ENCODE measurements around the gene UBE2L5.
"Not testable (repeated sequence)": the region's sequence is repeated elsewhere in the genome, so short reads cannot be mapped to it uniquely, and the experiment has no call there.

UBE2L5 gene

DNA sequence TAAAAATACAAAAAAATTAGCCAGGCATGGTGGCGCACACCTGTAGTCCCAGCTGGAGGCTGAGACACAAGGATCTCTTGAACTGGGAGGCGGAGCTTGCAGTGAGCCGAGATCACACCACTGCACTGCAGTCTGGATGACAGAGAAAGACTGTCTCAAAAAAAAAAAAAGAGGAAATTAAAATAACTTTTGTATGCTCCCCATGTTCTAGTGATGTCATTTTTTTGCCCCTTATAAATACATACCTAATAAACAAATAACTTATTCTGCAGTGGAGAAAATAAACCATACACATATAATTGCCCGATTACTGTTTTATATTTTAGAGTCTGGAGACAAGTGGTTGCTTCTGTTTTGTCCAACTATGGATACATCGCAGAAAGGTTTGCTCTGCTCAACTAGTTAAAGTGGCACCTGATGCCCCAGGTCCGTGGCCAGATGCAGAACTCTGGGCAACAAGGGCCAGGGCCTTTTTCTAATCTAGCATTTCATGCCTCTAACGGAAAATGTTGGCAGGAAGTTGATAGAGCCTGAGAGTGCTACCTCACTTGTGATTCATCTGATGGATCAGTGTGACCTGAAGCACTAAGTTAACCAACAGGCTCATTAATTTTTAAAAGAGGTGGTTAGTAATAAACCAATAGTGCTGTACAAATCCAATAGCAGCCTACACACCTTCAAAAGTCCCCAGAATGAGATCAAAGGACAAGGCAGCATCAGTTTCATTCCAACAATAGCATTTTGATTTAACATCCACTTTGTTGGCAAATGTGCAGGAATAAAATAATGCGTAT, 18.8 kb downstream of the UBE2L5 start:
- no peak for DNase-seq

DNA sequence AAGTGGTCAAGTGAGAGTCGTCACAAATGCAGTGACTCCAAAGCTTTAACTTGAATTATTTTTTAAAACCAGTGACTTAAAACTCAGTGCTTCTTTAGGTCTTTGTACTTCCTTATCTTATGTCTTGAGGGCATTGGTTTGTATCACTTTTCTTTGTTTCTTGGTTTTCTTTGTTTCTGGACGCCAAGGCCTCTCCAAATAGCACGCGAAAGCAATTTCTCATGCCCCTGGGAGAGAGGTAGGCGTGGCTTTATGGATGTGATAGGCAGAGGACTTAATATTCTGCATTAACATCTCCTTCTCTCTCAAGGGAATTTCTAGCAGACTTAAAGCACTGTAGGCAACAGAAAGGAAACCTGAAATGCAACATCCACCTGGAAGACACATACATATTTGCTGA, 20.6 kb downstream of the UBE2L5 start:
- DNase-seq, result no peak

DNA sequence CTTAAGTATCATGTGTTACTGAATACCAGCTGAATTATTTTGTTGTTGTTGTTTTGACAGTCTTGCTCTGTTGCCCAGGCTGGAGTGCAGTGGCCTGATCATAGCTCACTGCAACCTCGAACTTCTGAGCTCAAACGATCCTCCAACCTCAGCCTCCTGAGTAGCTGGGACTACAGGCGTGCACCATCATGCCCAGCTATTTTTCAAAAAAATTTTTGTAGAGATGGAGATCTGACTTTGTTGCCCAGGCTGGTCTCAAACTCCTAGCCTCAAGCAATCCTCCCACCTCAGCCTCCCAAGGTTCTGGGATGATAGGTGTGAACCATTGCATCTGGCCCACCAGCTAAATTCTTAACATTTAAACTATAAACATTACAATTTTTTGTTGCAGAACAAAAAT, 21.2 kb downstream of the UBE2L5 start:
- not testable (repeated sequence) for DNase-seq

DNA sequence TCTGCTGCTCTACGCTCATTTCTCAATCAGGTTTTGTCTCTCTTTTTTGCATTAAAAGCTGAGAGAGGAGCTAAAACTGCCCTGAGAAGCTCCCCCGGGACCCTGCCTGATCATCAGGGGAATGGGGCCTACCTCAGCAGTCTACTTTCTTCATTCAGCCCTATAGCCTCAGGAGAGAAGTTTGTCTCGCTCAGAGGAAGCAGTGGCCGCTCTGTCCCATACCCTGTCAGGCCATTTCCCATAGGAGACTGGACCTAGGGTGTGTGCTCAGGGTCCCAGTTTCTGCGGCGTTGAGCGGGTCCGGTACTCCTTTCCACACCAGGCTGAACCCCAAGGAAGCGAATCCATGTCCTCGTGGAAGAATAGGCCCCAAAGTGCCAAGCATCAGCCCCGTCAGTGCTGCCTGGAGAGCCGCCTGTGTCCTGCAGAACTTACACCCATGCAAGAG, 21.7 kb downstream of the UBE2L5 start:
- no peak for DNase-seq

DNA sequence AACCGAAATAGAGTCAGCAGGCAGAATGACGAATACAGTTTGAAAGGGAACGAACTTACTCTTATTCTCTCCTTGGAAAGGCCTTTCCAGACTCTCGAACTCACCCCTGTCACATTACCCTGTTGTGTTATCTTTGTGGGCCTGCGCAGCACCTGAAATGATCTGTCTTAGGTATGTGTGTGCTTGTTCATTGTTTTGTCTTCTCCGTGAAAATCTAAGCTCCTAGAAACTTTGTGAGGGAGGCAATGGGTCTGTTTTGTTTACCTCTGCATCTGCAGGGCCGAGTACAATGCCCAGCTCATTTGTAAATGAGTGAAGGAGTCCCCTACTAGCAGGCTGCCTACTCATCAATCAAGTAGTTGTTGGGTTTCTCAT, 23.8 kb downstream of the UBE2L5 start:
- DNase-seq, result no peak

DNA sequence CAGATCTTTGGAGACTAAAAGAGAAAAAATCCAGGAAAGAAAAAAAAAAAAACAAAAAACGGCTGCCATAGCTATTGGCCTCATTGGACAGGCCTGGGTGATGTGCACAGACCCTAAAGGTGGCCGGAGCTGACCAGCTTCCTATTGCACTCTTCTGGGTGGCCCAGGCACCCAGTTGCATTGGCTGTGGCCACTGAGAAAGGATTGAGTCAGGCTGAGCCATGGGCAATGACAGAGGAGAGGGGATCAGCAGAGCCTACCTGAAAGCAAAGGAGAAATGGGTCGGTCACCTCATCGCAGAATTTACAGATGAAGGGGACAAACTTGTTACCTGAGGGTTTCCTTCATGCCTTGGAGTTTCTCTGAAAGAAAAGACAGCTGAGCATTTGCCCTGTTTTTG, 26.1 kb downstream of the UBE2L5 start:
- no peak for DNase-seq

DNA sequence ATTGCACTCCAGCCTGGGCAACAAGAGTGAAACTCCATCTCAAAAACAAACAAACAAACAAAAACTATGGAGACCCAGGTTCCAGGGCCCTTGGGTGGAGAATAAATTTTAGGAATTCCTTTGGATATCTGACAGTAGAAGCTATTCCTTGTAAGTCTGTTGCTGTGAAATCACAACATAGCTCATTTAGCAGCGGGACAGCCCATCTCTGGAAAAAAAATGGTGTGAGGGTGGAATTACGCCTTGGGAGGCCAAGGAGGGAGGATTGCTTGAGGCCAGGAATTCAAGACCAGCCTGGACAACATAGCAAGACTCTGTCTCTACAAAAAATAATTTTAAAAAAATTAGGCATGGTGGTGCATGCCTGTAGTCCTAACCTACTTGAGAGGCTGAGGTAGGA, 27.8 kb downstream of the UBE2L5 start:
- no peak for DNase-seq

DNA sequence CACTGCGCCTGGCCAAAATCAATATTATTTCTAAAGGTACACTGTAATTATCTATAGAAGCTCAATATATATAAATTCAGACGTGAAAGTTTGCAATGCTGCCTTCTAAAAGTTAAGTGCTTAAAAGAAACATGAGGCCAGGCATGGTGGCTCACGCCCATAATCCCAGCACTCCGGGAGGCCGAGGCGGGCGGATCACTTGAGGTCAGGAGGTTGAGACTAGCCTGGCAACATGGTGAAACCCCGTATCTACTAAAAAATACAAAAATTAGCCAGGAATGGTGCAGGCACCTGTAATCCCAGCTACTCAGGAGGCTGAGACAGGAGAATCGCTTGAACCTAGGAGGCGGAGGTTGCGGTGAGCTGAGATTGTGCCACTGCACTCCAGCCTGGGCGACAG, 29.2 kb downstream of the UBE2L5 start:
- not testable (repeated sequence) for DNase-seq

DNA sequence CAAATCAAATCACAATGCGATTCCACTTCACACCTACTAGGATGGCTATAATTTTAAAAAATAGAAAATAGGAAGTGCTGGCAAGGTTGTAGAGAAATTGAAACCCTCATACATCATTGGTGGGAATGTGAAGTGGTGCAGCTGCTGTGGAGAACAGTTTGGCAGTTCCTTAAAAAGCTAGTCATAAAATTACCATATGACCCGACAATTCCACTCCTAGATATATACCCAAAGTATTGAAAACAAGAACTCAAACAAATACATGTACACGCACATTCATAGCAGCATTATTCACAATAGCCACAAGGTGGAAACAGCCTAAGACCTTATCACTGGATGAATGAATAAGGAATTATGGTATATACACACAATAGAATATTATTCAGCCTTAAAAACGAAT, 31.4 kb downstream of the UBE2L5 start:
- DNase-seq, result no peak

DNA sequence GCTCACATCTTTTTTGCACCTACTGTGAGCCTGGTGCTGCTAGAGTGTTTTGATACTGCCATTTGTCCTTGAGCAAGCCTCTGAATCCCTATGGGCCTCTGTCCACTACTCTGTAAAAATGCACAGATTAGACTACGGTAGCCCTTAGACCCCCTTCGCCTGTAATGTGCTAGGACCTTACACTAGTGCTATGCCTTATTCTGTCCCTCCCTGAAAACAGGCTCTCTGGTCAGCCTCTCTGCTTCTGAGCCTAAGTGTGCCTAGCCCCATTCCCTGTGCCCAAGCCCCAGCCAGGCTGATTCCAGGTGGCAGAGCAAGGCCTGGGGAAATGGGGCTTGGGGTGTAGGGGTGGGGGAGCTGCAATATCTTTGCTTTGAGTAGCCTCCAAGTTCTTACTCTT, 32.7 kb downstream of the UBE2L5 start:
- DNase-seq, result no peak

DNA sequence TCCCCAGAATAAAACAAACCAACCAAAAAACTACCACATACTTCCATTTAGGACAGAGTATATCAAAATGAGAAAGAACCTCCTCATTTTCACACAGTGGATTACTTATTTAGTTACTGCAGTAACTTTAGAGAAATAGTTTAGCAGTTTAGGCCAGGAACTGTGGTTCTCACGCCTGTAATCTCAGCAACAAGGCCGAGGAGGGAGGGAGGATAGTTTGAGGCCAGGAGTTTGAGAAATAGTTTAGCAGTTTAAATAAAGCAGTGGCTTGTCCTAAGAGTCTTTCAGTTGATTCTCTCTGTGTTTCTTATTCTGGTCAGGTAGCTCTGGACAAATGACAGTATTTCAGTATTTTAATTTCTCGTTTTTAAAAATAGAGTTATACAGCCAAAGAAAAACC, 34.0 kb downstream of the UBE2L5 start:
- no peak for DNase-seq

DNA sequence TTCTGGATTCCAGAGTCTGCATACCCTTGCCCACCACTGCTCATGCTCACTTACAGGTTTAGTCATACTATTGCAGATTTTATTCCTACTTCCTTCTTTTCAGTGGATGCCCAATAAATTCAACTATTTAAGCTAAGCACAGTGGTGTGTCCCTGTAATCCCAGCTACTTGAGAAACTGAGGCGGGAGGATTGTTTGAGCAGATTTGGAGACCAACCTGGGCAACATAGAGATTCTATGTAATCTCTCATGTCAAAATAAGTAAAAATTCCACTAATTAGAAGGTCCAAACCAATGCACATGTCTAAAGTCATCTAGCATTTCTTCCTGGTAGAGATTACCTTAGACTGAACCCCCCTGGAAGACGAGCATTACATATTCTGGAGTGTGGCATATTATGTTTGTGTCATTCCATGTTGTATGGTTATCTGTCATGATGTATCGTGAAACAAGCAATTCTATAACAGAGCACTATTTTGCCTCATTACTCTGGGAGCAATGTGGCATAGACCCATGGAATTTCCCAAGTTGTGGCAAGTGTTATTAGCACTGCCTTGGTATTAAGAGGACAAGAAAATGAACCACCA, 35.1 kb downstream of the UBE2L5 start:
- DNase-seq, result no peak

DNA sequence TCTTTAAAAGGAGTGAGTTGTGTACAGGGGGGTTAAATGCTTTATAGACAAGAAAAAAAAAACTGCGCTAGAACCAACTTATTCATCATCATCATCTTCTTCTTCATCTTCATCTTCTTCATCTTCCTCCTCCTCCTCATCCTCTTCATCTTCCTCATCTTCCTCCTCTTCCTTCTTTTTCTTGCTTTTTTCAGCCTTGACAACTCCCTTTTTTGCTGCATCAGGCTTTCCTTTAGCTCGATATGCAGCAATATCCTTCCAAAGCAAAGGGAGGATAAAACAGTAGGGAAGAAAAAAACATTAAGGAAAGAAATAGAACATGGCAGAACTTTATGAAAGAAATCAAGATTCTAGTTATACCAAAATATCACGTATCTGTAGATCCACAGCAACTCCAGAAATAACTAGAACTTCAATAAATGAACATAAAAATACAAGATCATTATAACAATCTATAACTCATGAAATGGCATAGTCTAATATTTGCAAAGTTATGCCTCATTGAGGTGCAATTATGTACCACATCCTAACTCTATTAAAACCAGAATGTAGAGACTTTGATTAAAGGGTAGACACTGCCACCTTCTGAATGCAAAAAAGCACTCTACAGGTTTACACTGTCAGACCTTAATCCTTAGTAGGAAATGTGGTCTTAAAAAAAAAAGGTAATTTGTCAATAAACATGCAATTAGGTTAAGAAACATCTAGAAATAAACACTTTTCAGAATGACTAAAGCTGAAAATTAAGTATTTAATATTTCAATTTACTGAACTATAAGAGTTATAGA, 39.2 kb downstream of the UBE2L5 start:
- DNase-seq, result peak in 1 of 2 donors; percentile 61

DNA sequence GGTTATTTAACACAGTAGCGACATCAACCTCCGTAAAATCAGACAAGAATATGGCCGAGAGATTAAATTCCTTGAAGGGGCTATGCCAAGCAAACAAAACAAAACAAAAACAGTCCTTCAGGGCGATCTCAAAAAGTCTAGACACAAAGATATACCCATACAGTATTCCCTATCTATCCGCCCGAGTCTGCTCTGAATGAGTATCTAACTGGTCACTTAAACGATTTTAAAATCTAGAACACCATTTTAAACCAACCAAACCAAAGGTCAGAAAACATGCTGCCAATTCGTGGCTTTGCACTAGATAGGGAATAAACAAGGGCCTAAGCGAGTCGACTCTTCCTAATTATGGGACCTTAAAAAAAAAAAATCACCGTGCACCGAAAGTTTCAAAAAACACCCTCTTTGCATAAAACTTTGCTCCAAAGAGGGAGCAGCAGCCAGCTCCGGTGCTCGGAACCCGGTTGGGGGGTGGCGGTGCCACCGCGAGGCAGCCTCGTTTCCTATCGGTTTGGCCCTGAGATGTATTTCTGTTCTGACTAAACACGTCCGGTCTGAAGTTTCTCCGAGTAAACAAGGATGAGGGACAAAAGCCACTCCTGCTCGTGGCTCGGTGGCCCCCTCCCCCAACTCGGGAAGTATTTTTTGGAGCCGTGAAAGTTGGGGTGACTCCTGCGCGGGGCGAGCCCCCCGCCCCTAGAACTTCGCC, 41.6 kb downstream of the UBE2L5 start:
- DNase-seq, result peak; percentile 61 to 68

DNA sequence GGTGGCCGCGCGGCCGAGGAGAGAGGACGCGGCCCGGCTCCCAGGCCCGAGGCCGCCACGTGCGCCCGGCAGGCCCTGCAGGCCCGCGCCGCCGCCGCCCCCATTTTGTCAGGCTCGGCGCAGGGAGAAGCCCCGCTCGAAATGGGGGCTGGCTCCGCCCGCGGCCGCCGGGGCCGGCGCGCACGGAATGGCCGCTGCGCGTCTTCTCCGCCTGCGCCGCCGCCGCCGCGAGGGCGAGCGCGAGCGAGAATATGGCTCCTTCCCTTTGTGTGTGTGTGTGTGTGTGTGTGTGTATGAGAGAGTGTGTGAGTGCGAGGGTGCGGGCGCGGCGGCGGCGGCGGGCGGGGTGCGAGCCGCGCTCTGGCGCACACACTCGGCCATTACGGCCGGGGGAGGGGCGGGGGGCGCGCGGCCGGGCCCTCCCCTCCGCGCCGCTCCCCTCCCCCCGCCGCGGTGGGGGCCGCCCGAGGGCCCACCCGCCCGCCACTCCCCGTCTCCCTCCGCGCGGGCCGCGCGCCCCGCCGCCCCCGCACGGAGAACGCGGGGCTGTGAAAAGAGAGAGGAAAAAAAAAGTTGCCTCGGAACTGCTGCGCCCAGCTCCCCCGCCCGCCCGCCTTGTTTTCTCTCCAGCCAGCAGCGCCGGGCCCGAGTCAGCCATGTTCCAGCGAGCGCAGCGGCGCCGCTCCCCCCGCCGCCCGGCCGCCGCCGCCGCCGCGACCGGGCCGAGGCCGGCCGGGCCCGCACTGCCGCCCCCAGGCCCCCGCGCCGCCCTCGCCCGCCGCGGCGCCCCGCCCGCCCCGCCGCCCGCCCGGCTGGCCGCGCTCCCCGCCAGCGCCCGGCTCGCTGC, 42.4 kb downstream of the UBE2L5 start:
- peak; percentile 76 to 86 for DNase-seq

DNA sequence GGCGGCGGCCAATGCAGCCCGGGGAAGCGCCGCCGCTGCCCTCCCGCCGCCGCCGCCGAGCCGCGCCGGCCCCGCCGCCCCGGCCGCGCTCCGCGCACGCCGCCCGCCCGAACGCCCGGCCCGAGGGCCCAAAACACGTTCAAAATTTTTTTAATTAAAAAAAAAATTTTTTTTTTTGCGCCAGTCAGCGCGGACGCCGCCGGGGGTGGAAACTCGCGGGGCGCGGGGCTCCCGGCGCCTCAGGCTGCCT, 43.0 kb downstream of the UBE2L5 start:
- DNase-seq, result no peak

DNA sequence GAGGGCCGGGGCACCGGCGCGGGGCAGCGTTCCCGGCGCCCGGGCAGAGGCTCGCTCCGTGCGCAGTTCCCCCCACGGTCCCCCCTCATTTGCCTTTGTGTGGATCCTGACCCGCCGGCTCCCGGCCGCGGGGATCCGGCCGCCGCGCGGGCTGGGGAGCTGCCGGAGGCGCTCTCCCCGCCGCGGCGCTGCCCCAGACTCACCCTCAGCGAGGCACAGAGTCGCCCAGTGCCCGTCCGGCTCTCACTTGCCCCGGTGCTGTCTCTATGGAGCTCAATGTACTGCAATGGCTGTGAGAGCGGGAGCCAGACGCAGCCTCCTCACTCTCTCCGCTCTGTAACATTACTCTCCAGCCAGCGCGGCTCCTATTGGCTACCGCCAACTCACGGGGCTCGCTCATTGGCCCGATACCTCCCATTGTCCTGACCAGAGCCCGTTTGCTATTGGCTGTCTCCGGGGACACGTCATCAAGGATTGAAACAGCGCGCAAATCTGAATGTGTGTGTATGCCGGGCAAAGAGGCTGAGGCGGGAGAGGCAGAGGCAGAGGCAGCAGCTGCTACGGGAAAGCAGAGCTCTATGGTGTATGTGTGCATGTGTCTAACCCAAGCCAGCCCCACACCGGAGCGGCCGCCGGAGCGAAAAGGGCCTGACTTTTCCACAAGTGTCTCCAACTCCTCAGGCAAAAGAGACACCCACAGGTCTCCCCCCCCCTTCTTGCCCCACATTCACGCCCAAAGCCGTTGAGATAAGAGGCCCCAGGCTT, 43.5 kb downstream of the UBE2L5 start, which contains the start of gene HMGB1:
Gene HMGB1, minus strand, starts transcription at position 344 of the 765 bp plus-strand sequence. CDS start 2,256 bp downstream, outside the sequence.
- peak; percentile 98 to 99 for DNase-seq

DNA sequence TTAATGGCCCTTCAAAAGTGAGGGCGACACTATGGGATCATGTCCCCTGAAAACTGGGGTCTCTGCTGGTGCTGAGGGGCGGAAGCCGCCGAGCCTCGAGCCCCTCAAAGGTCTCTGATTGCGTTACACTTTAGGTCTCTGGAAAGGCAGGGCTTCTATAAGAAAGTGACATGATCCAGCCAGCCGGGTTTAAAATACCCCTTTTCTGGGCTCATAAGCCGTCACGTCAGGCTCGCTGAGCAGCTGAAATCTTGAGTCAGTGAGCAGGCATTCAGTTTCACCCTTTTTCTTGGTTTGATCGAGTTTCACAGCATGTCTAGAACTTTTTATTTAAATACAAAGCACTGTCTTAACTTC, 44.0 kb downstream of the UBE2L5 start:
- no peak for DNase-seq

DNA sequence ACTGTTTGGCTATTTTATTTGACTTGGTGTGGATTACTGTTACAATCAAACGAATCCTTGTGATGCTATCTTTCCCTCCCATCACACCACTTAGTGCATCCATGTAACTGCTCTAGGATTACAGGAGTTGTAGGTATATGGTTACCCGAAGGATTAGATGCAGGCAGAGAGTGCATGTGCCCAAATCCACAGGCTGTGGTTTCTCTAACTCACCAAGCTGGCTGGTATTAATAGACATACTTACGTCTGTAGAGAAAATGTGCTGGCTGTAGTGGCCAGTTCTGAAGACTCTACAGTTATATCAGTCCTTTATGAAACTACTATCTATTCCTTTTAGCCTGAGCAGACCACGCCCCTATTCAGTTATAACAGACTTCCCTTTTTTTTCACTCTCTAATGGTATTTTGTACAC, 44.6 kb downstream of the UBE2L5 start:
- no peak for DNase-seq

DNA sequence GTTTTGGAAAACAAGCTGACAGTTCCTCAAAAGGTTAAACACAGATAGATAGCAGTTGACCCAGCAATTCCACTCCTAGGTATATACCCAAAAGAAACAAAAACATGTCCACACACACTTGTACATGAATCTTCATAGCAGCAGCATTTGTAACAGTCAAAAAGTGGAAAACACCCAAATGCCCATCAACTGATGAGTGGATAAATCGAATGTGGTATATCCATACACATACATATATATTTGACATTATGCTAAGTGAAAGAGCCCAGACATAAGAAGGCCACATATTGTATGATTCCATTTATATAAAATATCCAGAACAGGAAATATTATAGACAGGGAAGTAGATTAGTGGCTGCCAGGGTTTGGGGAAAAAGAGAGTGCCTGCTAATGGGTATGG, 51.4 kb downstream of the UBE2L5 start:
- DNase-seq, result no peak

DNA sequence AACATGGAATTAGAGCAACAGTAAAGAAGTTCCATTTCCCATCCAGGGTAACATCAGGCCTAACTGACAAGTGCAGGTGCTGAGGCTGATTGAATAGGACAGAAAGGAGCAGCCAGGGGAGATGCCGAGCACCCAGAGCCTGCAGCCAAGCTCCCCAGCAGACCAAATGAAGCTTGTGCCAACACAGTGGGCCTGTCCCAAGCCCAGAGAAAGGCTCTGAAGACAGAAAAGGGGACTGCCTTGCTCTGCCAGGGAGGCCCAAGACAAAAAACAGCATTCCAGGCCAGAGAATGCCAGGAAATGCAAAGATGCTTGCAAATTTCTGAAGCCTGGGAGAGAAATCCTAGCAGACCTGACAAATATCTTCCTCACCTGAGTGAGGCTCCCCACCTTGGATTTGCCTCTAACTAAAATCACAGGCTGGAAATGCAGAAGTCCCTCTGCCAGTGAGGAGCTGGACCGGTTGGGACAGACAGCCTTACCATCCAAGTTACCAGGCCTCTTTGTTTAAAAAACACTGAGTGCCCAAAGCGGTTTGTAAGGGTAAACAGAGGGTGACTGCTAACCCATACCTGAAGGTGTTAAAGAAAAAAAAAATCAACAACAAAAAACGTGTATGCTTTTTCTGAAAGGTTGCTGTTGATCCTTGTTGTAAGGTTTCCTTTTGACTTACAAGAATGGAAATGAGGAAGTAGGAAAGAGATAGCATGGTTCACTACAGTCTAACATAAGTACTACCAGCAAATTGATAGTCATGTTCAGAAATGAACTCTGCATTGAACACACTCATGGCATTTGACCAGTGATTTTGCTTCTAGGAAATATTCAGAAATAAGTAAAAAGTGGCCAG, 55.3 kb downstream of the UBE2L5 start:
- DNase-seq, result no peak

All from hippocampal formation (tissue), 2 donors.